ENCODE data around the gene LCE3A.

DNA sequence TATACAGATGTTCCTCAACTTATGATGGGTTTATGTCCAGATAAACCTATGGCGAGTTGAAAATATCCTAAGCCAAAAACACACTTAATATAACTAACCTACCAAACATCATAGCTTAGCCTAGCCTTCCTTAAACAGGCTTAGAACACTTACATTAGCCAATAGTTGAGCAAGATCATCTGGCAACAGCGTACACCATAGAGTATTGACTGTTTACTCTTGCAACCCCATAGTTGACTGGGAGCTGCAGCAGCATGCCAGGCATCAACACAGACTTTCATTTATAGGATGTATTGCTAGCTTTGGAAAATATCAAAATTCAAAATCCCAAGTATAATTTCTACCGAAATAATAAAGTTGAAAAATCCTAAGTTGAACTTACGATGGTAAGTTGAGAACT lies 34.8 kb upstream of the LCE3A start:
- TF ChIP-seq, protein P1, sequence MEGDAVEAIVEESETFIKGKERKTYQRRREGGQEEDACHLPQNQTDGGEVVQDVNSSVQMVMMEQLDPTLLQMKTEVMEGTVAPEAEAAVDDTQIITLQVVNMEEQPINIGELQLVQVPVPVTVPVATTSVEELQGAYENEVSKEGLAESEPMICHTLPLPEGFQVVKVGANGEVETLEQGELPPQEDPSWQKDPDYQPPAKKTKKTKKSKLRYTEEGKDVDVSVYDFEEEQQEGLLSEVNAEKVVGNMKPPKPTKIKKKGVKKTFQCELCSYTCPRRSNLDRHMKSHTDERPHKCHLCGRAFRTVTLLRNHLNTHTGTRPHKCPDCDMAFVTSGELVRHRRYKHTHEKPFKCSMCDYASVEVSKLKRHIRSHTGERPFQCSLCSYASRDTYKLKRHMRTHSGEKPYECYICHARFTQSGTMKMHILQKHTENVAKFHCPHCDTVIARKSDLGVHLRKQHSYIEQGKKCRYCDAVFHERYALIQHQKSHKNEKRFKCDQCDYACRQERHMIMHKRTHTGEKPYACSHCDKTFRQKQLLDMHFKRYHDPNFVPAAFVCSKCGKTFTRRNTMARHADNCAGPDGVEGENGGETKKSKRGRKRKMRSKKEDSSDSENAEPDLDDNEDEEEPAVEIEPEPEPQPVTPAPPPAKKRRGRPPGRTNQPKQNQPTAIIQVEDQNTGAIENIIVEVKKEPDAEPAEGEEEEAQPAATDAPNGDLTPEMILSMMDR (IDR thresholded peaks at IDR 0.05 in 4 of 5, conservative IDR thresholded peaks at IDR 0.05 in 1 of 5): no peak
- no peak for TF ChIP-seq POLR2A (IDR thresholded peaks at IDR 0.05)
